HUDEP-2 (cell line): Measurements from ENCODE around the gene HMCN1.

ENCODE experiments used
- DNase-seq, 76 experiments: peaks; one replicate each; lab custom pipeline; 2025; ENCODE audit not compliant: unreplicated experiment in 76 of 76; lab: John Stamatoyannopoulos, UW

Gene HMCN1

GRCh38 chr1:185895208-185895900 is 161.2 kb downstream of the HMCN1 start:
- DNase-seq, result no peak

GRCh38 chr1:185896863-185897262 is 162.7 kb downstream of the HMCN1 start:
- DNase-seq, result no peak

DNA sequence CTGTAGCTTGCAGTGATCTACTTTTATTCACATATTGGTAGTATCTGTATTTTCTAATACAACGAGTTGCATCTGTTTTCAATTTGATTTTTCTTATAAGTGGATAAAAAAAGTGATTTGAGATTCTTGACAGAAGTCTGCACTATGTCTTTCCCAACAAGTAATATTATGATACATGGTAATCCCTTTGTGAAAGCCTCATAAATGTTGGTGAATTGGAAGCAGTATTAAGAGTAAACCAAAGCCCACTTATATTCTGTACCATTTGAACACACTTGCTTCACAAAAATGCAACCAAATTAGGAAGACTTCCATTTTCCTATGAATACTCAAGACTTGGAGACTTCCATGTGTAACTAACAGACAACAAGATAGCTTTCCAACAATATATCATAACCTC is 172.0 kb downstream of the HMCN1 start:
- DNase-seq, result no peak

DNA sequence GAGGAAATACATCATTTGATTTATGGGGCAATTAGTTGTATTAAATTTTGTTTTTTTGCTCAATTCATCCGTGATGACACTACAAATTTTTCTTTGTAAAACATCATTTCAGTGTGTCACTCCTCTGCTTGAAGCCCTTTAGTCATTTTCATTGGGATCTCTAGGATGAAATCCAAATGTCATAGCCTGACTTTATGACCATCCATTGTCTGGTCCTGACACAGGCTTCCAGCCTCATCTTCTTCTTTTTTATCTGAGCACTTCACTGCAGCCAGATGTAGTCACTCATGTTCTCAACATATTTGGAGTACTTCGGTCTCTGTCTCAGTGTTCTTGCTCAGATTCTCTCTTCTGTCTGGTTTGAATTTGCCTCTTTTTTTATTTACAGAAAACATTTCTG is 173.1 kb downstream of the HMCN1 start:
- DNase-seq, result no peak

- no peak for DNase-seq
These were observed 177.8 kb downstream of the HMCN1 start for GRCh38 chr1:185911978-185912377.

GRCh38 chr1:185912504-185912903 is 178.3 kb downstream of the HMCN1 start:
- DNase-seq, result no peak

DNA sequence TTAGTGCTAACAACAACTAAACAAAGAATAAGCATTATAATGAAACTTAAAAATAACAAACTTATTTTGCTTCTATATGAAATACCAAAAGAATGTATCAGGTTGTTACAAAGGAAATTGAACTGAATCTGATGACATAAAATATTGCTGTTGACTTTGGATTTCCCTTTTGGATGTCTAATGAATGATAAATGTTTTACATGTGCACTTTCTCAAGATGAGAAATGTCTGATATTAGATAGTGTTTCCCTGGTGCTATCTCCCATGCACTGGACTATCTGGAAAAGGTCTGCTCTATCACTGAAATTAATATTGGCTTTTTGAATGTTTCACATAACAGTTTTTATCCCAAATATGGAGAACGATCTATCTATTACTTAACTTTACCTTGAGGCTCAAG is 179.9 kb downstream of the HMCN1 start:
- DNase-seq, result no peak

GRCh38 chr1:185916861-185917260 is 182.7 kb downstream of the HMCN1 start:
- DNase-seq, result no peak

GRCh38 chr1:185917646-185918045 is 183.5 kb downstream of the HMCN1 start:
- peak in 11 of 76 experiments; percentile 1 to 40 (median 10) for DNase-seq

DNA sequence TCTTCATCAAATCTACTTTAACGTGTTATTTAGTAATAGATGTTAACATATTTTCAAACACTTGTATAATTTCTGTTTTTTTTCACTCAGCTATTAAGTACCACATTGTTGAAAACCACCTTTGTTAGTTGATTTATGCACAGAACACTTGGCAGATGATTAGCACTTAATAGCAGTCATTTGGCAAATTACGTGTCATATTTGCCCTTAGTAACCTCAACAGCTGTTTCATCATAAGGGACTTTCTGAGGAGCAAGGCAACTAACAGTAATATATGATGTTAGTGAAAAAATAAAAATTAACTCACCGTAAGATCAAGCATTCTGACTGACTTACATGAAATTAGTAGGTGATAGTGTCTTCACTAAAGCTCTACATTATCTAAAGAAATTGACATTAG is 186.4 kb downstream of the HMCN1 start:
- DNase-seq, result no peak

DNA sequence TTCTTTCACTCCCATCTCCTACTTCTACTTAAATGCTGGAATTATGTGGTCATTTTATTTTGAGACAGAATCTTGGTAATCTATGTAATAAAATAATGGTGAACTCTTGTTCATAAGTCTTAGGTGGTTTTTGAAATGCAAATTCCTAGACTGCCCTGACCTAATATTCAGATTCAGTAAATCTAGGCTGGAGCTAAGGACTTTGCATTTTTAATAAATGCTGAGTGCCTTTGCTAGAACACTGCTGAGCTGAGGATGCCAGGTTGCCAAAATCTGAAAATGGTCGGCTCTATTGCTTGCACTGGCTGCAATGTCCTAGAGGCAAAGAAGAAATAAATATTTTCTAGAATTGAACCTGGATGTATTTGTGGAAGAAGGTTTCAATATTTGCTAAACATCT is 187.4 kb downstream of the HMCN1 start:
- no peak for DNase-seq

DNA sequence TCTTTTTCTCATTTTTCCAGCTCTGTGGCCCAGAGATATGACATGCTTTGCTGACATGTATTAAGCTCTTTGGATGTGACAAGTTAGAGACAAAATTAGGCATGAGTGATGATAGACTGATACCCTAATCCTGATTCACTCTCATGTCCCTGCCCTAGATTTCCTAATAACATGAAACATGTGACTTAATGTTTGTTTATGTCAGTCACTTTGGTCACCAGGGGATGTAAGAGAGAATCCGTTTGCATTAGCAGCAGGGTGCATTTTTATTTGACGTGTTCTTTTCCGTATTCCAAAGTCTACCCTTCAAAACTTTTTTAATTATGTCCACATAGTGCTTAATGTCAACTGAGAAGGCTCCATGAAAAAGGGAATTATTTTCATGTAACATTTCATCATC is 192.4 kb downstream of the HMCN1 start:
- DNase-seq, result no peak

DNA sequence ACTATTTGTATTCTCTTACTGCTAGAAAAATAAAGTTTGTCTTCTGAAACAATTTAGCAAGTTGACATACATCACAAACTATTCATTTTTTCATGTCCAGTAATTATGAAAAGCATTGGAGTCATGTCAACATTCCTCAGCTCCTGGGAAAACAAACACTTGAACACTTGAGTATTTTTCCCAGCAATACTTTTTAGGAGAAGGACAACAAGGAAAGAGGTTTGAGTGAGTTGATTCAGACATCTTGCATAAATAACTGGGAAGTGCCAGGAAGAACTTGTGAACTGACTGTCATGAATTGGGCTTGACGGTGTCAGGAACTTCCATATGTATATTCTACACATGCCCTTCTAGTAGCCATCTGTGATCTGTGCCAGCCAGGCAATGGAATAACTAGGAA is 195.6 kb downstream of the HMCN1 start:
- no peak for DNase-seq

GRCh38 chr1:185931438-185931837 is 197.2 kb downstream of the HMCN1 start:
- DNase-seq, result no peak

DNA sequence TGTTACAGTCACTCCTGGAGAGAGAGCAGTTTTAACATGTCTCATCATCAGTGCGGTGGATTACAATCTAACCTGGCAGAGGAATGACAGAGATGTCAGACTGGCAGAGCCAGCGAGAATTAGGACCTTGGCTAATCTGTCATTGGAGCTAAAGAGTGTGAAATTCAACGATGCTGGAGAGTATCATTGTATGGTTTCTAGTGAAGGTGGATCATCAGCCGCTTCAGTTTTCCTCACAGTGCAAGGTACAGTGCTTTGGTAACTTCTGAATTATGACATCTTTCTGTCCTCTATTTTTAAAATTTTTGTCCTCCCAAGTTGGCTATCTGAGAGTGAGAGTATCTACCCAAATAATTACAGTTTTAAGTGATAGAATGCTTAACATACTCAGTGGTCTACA is 199.4 kb downstream of the HMCN1 start:
- no peak for DNase-seq

DNA sequence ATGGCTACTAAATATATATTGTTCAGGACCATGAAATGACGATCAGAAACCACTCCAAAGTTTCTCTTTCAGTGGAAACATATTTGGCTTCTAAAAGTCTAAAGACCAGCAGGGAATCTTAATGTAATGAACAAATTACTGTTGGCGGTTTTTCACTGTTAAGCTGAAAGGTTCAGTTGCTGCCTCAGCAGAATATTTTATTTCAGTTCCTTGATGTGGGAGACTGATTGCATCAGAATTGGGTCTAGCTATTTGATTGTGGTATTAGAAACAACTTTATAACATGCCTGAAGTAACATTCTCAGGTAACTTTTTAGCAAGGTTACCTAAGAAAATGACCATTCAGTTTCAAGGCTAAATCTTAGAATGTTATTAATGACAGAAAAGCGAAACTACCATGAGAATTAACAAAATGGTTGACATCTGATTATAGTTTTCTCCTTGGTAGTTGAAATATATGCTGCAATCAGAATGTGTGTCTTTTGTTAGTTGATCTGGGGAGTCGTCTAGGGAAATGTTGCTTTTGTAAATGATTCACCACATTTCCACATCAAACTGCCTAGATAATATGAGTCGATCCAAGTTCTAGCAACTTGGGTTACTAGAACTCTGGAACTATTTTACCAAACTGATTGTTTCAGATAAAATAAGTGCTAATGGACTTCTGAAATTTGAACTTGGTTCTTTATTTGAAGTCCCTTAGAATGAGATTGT is 200.4 kb downstream of the HMCN1 start:
- DNase-seq, result no peak

GRCh38 chr1:185935360-185935759 is 201.2 kb downstream of the HMCN1 start:
- no peak for DNase-seq

GRCh38 chr1:185936641-185937040 is 202.4 kb downstream of the HMCN1 start:
- no peak for DNase-seq

- DNase-seq, result no peak
These were observed 204.2 kb downstream of the HMCN1 start for GRCh38 chr1:185938396-185938795.

DNA sequence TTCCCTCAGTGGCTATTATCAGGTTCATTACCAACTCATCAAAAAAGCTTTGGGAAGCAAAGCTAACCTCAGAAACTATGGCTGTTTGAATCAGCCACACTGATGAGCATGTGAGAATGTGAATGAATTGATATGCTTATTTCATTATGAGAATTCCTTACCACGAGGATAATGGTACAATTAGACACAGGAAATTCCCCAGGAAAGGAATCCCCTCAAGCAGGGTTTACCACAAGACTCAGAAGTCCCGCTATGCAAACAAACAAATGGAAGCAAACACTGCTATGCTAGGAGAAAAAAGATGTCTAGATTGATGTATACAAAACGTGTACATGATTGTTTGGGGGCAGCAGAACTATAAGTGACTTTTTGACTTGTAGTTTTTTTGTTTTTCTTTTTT is 205.0 kb downstream of the HMCN1 start:
- DNase-seq, result no peak

GRCh38 chr1:185942961-185943360 is 208.8 kb downstream of the HMCN1 start:
- DNase-seq, result no peak

- DNase-seq, result no peak
These were observed 222.7 kb downstream of the HMCN1 start for GRCh38 chr1:185956881-185957280.
